ENCODE results near the gene FGF18.

GRCh38 chr5:171453988-171454387 lies 34.5 kb downstream of the FGF18 start:
- TF ChIP-seq CTCF (IDR thresholded peaks at IDR 0.05) (no peak), POLR2AphosphoS5 (IDR thresholded peaks at IDR 0.05) (no peak)

Measured in sigmoid colon (tissue), 4 donors.